GM18507 (cell line): ENCODE measurements around the gene MMP24OS.
"Not testable (repeated sequence)": the region's sequence is repeated elsewhere in the genome, so short reads cannot be mapped to it uniquely, and the experiment has no call there.

Experiments
- DNase-seq: peaks from one replicate; pipeline ENCODE4 v3.0.0; 2011; ENCODE audit warnings: low read depth; ENCODE audit not compliant: insufficient read length; ENCODE audit errors: extremely low spot score
- FAIRE-seq: peaks from 2 replicates; lab custom pipeline; 2011; peaks lifted over from hg19 to GRCh38; lab: Jason Lieb, UNC

Gene MMP24OS

GRCh38 chr20:35262731-35263531 lies 15.0 kb downstream of the MMP24OS start:
- FAIRE-seq, DNase-seq: not testable (repeated sequence)

- not testable (repeated sequence) for DNase-seq, FAIRE-seq
These were observed 15.6 kb downstream of the MMP24OS start for GRCh38 chr20:35262321-35262720.

GRCh38 chr20:35260426-35260825 lies 17.5 kb downstream of the MMP24OS start:
- DNase-seq: no peak
- FAIRE-seq: no peak

GRCh38 chr20:35257175-35257909 lies 20.6 kb downstream of the MMP24OS start:
- DNase-seq (no peak), FAIRE-seq (no peak)

- FAIRE-seq (no peak), DNase-seq (no peak)
These were observed 23.4 kb downstream of the MMP24OS start for GRCh38 chr20:35254448-35254999.

- no peak for FAIRE-seq
- no peak for DNase-seq
These were observed 24.9 kb downstream of the MMP24OS start for GRCh38 chr20:35253010-35253409.

GRCh38 chr20:35252598-35252997 lies 25.3 kb downstream of the MMP24OS start:
- DNase-seq, FAIRE-seq: not testable (repeated sequence)

- DNase-seq (peak; percentile 22), FAIRE-seq (peak; percentile 86)
These were observed 25.9 kb downstream of the MMP24OS start for GRCh38 chr20:35252037-35252461.

GRCh38 chr20:35251613-35251940 lies 26.3 kb downstream of the MMP24OS start:
- FAIRE-seq: no peak
- no peak for DNase-seq

GRCh38 chr20:35248641-35249475 lies 29.1 kb downstream of the MMP24OS start:
- FAIRE-seq: no peak
- DNase-seq: no peak

- no peak for FAIRE-seq
- no peak for DNase-seq
These were observed 31.2 kb downstream of the MMP24OS start for GRCh38 chr20:35246723-35247122.

- no peak for FAIRE-seq
- DNase-seq: no peak
These were observed 33.9 kb downstream of the MMP24OS start for GRCh38 chr20:35243986-35244385.

- FAIRE-seq: no peak
- DNase-seq: no peak
These were observed 34.6 kb downstream of the MMP24OS start for GRCh38 chr20:35243317-35243716.

- DNase-seq (no peak), FAIRE-seq (no peak)
These were observed 37.1 kb downstream of the MMP24OS start for GRCh38 chr20:35240811-35241293.

GRCh38 chr20:35240083-35240810 lies 37.7 kb downstream of the MMP24OS start:
- DNase-seq: no peak
- FAIRE-seq: no peak

GRCh38 chr20:35238735-35239134 lies 39.2 kb downstream of the MMP24OS start:
- DNase-seq: no peak
- FAIRE-seq: no peak

GRCh38 chr20:35238170-35238569 lies 39.8 kb downstream of the MMP24OS start:
- FAIRE-seq (no peak), DNase-seq (no peak)

GRCh38 chr20:35237486-35237885 lies 40.4 kb downstream of the MMP24OS start:
- DNase-seq: no peak
- no peak for FAIRE-seq

GRCh38 chr20:35235881-35236280 lies 42.0 kb downstream of the MMP24OS start:
- no peak for DNase-seq
- FAIRE-seq: no peak
